ENCODE results near the gene OR51D1. TPM values are rescaled to one million over a fixed set of nuclear protein-coding genes. Genes with fewer than 3 reads are reported as not detected.

Gene OR51D1
- total and polyA plus RNA-seq, 2 of the 8 experiments (the other 6 are each of a cell fraction or from before 2014, with no cell fraction given) = not detected

DNA sequence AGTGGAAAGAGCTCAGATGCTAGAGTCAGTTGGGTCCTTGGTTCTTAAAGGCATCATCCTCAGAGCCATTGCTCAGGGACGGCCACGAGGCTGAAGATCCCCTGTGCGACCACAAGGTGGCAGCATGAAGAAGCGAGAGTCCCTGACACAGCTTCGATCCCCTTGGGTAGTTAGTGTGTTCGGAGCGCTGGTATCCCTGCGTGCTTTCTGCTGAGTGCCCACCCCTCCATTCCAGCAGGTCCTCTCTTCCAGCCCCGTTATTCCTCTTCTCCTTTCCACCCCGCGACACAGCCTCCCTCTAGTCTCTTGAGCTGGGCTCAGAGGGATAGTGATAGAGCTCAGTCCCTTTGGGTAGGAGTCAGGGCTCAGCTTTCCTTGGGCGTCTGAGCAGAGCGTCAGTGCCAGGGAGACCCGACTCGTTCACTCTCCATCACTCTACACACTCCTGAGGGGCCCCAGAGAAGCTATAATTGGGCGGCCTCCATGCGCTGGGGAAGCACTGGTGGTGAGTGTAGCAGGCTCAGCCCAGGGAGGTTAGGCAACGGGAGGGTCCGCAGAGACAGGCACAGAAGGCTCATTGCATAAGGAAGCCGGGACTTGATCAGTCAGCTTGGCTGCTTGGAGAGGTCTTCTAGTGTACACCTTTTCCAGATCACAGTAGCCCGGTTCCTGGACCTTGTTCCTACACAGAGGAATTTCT, at the start of gene OR51D1 (continued):
- TF ChIP-seq TAF7 (optimal IDR thresholded peaks at IDR 0.05; ENCODE audit: borderline replicate concordance, low read depth, low read length) (no peak), RAD21 (IDR thresholded peaks at IDR 0.05 in 1 of 2, conservative IDR thresholded peaks at IDR 0.05 in 1 of 2; ENCODE audit: low read depth in 2 of 2, low read length in 2 of 2) (peak; percentile 95), CBX8 (IDR thresholded peaks at IDR 0.05; ENCODE audit: borderline replicate concordance, low read depth, low read length) (no peak), KDM4A (IDR thresholded peaks at IDR 0.05; ENCODE audit: low read depth, low read length, severe bottlenecking) (peak; percentile 57), GABPA (IDR thresholded peaks at IDR 0.05; ENCODE audit: borderline replicate concordance, insufficient read depth, low read length) (0 out of 2 replicates have a peak, but pooled peaks have one; percentile 19), HDAC6 (IDR thresholded peaks at IDR 0.05; ENCODE audit: low read depth, low read length) (no peak), ASH2L (IDR thresholded peaks at IDR 0.05; ENCODE audit: low read length) (no peak), ATF3 (IDR thresholded peaks at IDR 0.05; ENCODE audit: insufficient read depth, low read depth, low read length) (no peak)
